RWPE2 (cell line): ENCODE measurements around the gene FUNDC2.
"Not testable (repeated sequence)": the region's sequence is repeated elsewhere in the genome, so short reads cannot be mapped to it uniquely, and the experiment has no call there.

Experiments
- ATAC-seq: fragments of 200-7000 bp; cut with Tn5 transposase; 3 replicates; pipeline ENCODE4 v1.9.1; 2021; ENCODE audit warnings: low read depth
- DNase-seq: peaks from one replicate; pipeline ENCODE4 v3.0.0-alpha.2; 2020; ENCODE audit warnings: low spot score
- H3K27ac ChIP-seq: fragments of 450-650 bp; 2 replicates; pipeline ENCODE4 v1.5.1; 2017; ENCODE audit warnings: mild to moderate bottlenecking; ENCODE audit not compliant: poor library complexity, severe bottlenecking
- H3K27me3 ChIP-seq: fragments of 250-450 bp; sonication (Bioruptor Pico); 2 replicates; pipeline ENCODE4 v1.5.1; 2021; ENCODE audit warnings: mild to moderate bottlenecking, moderate library complexity; ENCODE audit not compliant: insufficient read depth, poor library complexity, severe bottlenecking
- H3K36me3 ChIP-seq: fragments of 250-450 bp; sonication (Bioruptor Pico); 2 replicates; pipeline ENCODE4 v1.5.1; 2020; ENCODE audit warnings: low read depth, mild to moderate bottlenecking, moderate library complexity
- H3K4me1 ChIP-seq: fragments of 250-450 bp; sonication (Bioruptor Pico); 2 replicates; pipeline ENCODE4 v1.5.1; 2021; ENCODE audit warnings: mild to moderate bottlenecking, moderate library complexity; ENCODE audit not compliant: insufficient read depth, poor library complexity, severe bottlenecking
- H3K4me3 ChIP-seq: fragments of 250-450 bp; sonication (Bioruptor Pico); 2 replicates; pipeline ENCODE4 v1.5.1; 2021; ENCODE audit warnings: mild to moderate bottlenecking, moderate library complexity; ENCODE audit not compliant: severe bottlenecking
- H3K9me3 ChIP-seq: fragments of 250-450 bp; sonication (Bioruptor Pico); 2 replicates; pipeline ENCODE4 v1.5.1; 2021; ENCODE audit warnings: mild to moderate bottlenecking, moderate library complexity; ENCODE audit not compliant: severe bottlenecking
- CTCF ChIP-seq: fragments of 450-650 bp; IDR thresholded peaks from one replicate; pipeline ENCODE4 v1.5.1; 2017; ENCODE audit warnings: mild to moderate bottlenecking, moderate library complexity; ENCODE audit not compliant: poor library complexity, severe bottlenecking

Gene FUNDC2

GRCh38 chrX:154991476-154991875 lies 35.2 kb upstream of the FUNDC2 start:
- DNase-seq (no peak), ATAC-seq (no peak)
- Histone ChIP-seq H3K27ac (no peak overlapping the region), H3K4me3 (no peak overlapping the region), H3K9me3 (no peaks in the 10 kb centered on the region), H3K4me1 (no peaks in the 10 kb centered on the region), H3K36me3 (no peaks in the 10 kb centered on the region), H3K27me3 (no peaks in the 10 kb centered on the region)
- no peak for TF ChIP-seq CTCF

- no peaks in the 10 kb centered on the region for H3K9me3 ChIP-seq
- no peak overlapping the region for H3K4me3 ChIP-seq
- no peaks in the 10 kb centered on the region for H3K27me3 ChIP-seq
- ATAC-seq (no peak), DNase-seq (no peak)
- H3K27ac ChIP-seq = no peak overlapping the region
- no peaks in the 10 kb centered on the region for H3K4me1 ChIP-seq
- no peaks in the 10 kb centered on the region for H3K36me3 ChIP-seq
- TF ChIP-seq CTCF = no peak
Observed at GRCh38 chrX:154998204-154998880, 28.3 kb upstream of the FUNDC2 start.

- H3K9me3 ChIP-seq = no peaks in the 10 kb centered on the region
- TF ChIP-seq CTCF = no peak
- ATAC-seq (no peak), DNase-seq (no peak)
- H3K4me1 ChIP-seq = no peaks in the 10 kb centered on the region
- H3K27ac ChIP-seq = no peak overlapping the region
- H3K27me3 ChIP-seq = no peaks in the 10 kb centered on the region
- no peak overlapping the region for H3K4me3 ChIP-seq
- no peaks in the 10 kb centered on the region for H3K36me3 ChIP-seq
Observed at GRCh38 chrX:155000841-155001240, 25.8 kb upstream of the FUNDC2 start.

GRCh38 chrX:155001873-155002272 lies 24.8 kb upstream of the FUNDC2 start:
- Histone ChIP-seq H3K4me3 (no peak overlapping the region), H3K27me3 (no peaks in the 10 kb centered on the region), H3K9me3 (no peaks in the 10 kb centered on the region), H3K27ac (no peak overlapping the region), H3K4me1 (no peaks in the 10 kb centered on the region), H3K36me3 (no peaks in the 10 kb centered on the region)
- DNase-seq (no peak), ATAC-seq (no peak)
- no peak for TF ChIP-seq CTCF

GRCh38 chrX:155005190-155005589 lies 21.5 kb upstream of the FUNDC2 start:
- ATAC-seq (no peak), DNase-seq (no peak)
- Histone ChIP-seq H3K4me3 (no peak overlapping the region), H3K36me3 (no peaks in the 10 kb centered on the region), H3K27ac (no peak overlapping the region), H3K27me3 (no peaks in the 10 kb centered on the region), H3K4me1 (no peaks in the 10 kb centered on the region), H3K9me3 (no peaks in the 10 kb centered on the region)
- no peak for TF ChIP-seq CTCF

GRCh38 chrX:155006379-155006778 lies 20.3 kb upstream of the FUNDC2 start:
- not testable (repeated sequence) for H3K9me3 ChIP-seq, H3K4me3 ChIP-seq, H3K36me3 ChIP-seq, H3K4me1 ChIP-seq, DNase-seq, ATAC-seq, H3K27ac ChIP-seq, H3K27me3 ChIP-seq

GRCh38 chrX:155006913-155007671 lies 19.6 kb upstream of the FUNDC2 start:
- not testable (repeated sequence) for ATAC-seq, H3K4me3 ChIP-seq, H3K27me3 ChIP-seq, H3K9me3 ChIP-seq, H3K36me3 ChIP-seq, DNase-seq, H3K4me1 ChIP-seq, H3K27ac ChIP-seq
